Vagina (tissue), 2 donors: ENCODE measurements around the gene ATPAF2.

Experiments
- POLR2A ChIP-seq, 2 donors: fragments of 450-650 bp; IDR thresholded peaks; one replicate each; pipeline ENCODE4 v1.6.1; 2017; ENCODE audit warnings: antibody characterized with exemption in 2 of 2, mild to moderate bottlenecking in 2 of 2, moderate library complexity in 2 of 2
- POLR2AphosphoS5 ChIP-seq, 2 donors: sonication (generic); formaldehyde crosslinking; IDR thresholded peaks; one replicate each; pipeline ENCODE4 v1.9.0; 2017; ENCODE audit warnings: antibody characterized with exemption in 2 of 2, mild to moderate bottlenecking in 2 of 2, low read depth in 1 of 2; ENCODE audit not compliant: insufficient read depth in 1 of 2
- TF ChIP-seq, protein P1 (sequence below), 3 experiments: fragments of 450-650 bp in 2 of 3; fragments of 200-600 bp in 1 of 3; sonication (generic) in 1 of 3; IDR thresholded peaks; one replicate each; pipeline ENCODE4 v1.5.1; 2017 to 2019; ENCODE audit warnings: antibody characterized with exemption in 3 of 3, mild to moderate bottlenecking in 2 of 3, moderate library complexity in 2 of 3

GRCh38 chr17:17990282-17990681, 48.7 kb downstream of the ATPAF2 start:
- TF ChIP-seq, protein P1, sequence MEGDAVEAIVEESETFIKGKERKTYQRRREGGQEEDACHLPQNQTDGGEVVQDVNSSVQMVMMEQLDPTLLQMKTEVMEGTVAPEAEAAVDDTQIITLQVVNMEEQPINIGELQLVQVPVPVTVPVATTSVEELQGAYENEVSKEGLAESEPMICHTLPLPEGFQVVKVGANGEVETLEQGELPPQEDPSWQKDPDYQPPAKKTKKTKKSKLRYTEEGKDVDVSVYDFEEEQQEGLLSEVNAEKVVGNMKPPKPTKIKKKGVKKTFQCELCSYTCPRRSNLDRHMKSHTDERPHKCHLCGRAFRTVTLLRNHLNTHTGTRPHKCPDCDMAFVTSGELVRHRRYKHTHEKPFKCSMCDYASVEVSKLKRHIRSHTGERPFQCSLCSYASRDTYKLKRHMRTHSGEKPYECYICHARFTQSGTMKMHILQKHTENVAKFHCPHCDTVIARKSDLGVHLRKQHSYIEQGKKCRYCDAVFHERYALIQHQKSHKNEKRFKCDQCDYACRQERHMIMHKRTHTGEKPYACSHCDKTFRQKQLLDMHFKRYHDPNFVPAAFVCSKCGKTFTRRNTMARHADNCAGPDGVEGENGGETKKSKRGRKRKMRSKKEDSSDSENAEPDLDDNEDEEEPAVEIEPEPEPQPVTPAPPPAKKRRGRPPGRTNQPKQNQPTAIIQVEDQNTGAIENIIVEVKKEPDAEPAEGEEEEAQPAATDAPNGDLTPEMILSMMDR (IDR thresholded peaks at IDR 0.05): no peak
- no peak for TF ChIP-seq POLR2A (IDR thresholded peaks at IDR 0.05)
- no peak for TF ChIP-seq POLR2AphosphoS5 (IDR thresholded peaks at IDR 0.05; ENCODE audit: insufficient read depth in 1 of 2, low read depth in 1 of 2)
